Measurements from ENCODE around the gene ZNF883.

The ZNF883 gene

GRCh38 chr9:112917987-112918362, 94.0 kb downstream of the ZNF883 start:
- no peak for DNase-seq (ENCODE audit: low read depth)

GRCh38 chr9:112917047-112917986, 94.7 kb downstream of the ZNF883 start:
- DNase-seq (ENCODE audit: low read depth): no peak

GRCh38 chr9:112914524-112914923, 97.5 kb downstream of the ZNF883 start:
- DNase-seq (ENCODE audit: low read depth): no peak

GRCh38 chr9:112913326-112913725, 98.7 kb downstream of the ZNF883 start:
- DNase-seq (ENCODE audit: low read depth): no peak

GRCh38 chr9:112912636-112913035, 99.4 kb downstream of the ZNF883 start:
- DNase-seq (ENCODE audit: low read depth): no peak

GRCh38 chr9:112911736-112912135, 100.3 kb downstream of the ZNF883 start:
- no peak for DNase-seq (ENCODE audit: low read depth)

Data from GM04504 (cell line).